Endothelial cell of umbilical vein (primary cell): ENCODE measurements around the gene DNAJB5.

Source experiments
- CTCF ChIP-seq, 2 donors: IDR thresholded peaks; 1 replicate in 1 of 2; 2 replicates in 1 of 2; pipeline ENCODE4 v1.5.1; 2011; ENCODE audit warnings: low read length in 2 of 2, mild to moderate bottlenecking in 2 of 2, moderate library complexity in 2 of 2, control low read depth in 1 of 2, inconsistent platforms in 1 of 2, low read depth in 1 of 2; ENCODE audit not compliant: insufficient read depth in 1 of 2; ENCODE audit errors: extremely low read depth in 1 of 2
- POLR2A ChIP-seq: IDR thresholded peaks from 2 replicates; pipeline ENCODE4 v1.6.1; 2012; ENCODE audit warnings: low read depth, mild to moderate bottlenecking, control low read depth, low read length
- POLR2AphosphoS5 ChIP-seq: IDR thresholded peaks from 2 replicates; pipeline ENCODE4 v1.6.1; 2012; ENCODE audit warnings: low read depth, mild to moderate bottlenecking, control low read depth, low read length, moderate library complexity; ENCODE audit not compliant: insufficient read depth

GRCh38 chr9:35033101-35033500, 43.6 kb downstream of the DNAJB5 start:
- TF ChIP-seq POLR2AphosphoS5, result no peak
- no peak for TF ChIP-seq CTCF (IDR thresholded peaks at IDR 0.05; ENCODE audit: extremely low read depth in 1 of 2, insufficient read depth in 1 of 2, low read depth in 1 of 2, low read length in 2 of 2)
- TF ChIP-seq POLR2A, result no peak
